Uterus (tissue), 4 donors: Measurements from ENCODE around the gene ZNF513. TPM values are rescaled to one million over a fixed set of nuclear protein-coding genes. Genes with fewer than 3 reads are reported as not detected.

Experiments
- DNase-seq, 2 donors: peaks; one replicate each; pipeline ENCODE4 v3.0.0-alpha.2; 2019 to 2020
- H3K27ac ChIP-seq, 2 donors: fragments of 200-600 bp; sonication (generic); 1 replicate in 1 of 2; 2 replicates in 1 of 2; pipeline ENCODE4 v1.5.1; 2016 to 2018
- H3K27me3 ChIP-seq, 2 donors: fragments of 200-600 bp; sonication (generic); one replicate each; pipeline ENCODE4 v1.5.1; 2018 to 2019; ENCODE audit warnings: control low read depth in 1 of 2
- H3K36me3 ChIP-seq, 2 donors: fragments of 200-600 bp; sonication (generic); one replicate each; pipeline ENCODE4 v1.5.1; 2019; ENCODE audit warnings: control low read depth in 1 of 2
- H3K4me1 ChIP-seq, 2 donors: fragments of 200-600 bp; sonication (generic); one replicate each; pipeline ENCODE4 v1.5.1; 2018 to 2019; ENCODE audit warnings: control low read depth in 1 of 2
- H3K4me3 ChIP-seq, 2 donors: fragments of 200-600 bp; sonication (generic); 1 replicate in 1 of 2; 2 replicates in 1 of 2; pipeline ENCODE4 v1.5.1; 2018 to 2019; ENCODE audit warnings: mild to moderate bottlenecking in 1 of 2
- H3K9me3 ChIP-seq, 2 donors: fragments of 200-600 bp; sonication (generic); one replicate each; pipeline ENCODE4 v1.5.1; 2019; ENCODE audit warnings: control low read depth in 1 of 2
- POLR2A ChIP-seq, 2 donors: fragments of 450-650 bp; IDR thresholded peaks; one replicate each; pipeline ENCODE4 v1.6.1; 2016; ENCODE audit warnings: antibody characterized with exemption in 2 of 2, mild to moderate bottlenecking in 1 of 2, moderate library complexity in 1 of 2
- intact Hi-C: fragments of 100-400 bp; cut with DNase I; formaldehyde crosslinking; loops from one replicate; pipeline ENCODE4 v1.15.1; 2023; ENCODE audit warnings: low total_unique reads
- total RNA-seq, 4 donors: library from RNA; depleted of rRNA in 3 of 4; stranded (reverse); fragments of >200 nt in 3 of 4; gene quantifications; one replicate each; pipeline versions ENCODE4 v1.1.0 to v1.2.4, GENCODE V29; 2014 to 2023
- TF ChIP-seq, protein P1 (sequence below), 4 experiments: fragments of 200-600 bp in 2 of 4; fragments of 450-650 bp in 2 of 4; sonication (generic) in 2 of 4; IDR thresholded peaks; one replicate each; pipeline ENCODE4 v1.5.1; 2016 to 2019; ENCODE audit warnings: antibody characterized with exemption in 4 of 4, mild to moderate bottlenecking in 2 of 4, moderate library complexity in 1 of 4
- donor health status: DM: yes; HTN: yes; CAD: no.

The ZNF513 gene
- total RNA-seq, 4 donors from 2014 or later, result 0.88 to 16.1 (median 12.0) TPM

DNA sequence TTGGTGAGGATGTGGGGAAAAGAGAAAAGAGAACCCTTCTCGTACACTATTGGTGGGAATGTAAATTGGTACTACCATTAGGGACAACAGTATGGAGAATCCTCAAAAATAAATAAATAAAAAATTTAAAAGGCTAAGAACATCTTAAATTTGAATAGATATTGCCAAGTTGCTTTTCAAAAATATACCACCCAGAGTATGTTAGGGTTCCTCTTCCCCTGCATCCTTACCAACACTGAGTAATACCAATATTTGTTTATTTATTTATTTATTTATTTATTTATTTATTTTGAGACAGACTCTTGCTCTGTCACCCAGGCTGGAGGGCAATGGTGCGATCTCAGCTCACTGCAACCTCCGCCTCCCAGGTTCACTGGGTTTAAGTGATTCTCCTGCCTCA is 42.4 kb upstream of the ZNF513 start:
- Histone ChIP-seq H3K9me3 (no peaks in the 10 kb centered on the region), H3K36me3 (no peaks in the 10 kb centered on the region), H3K4me3 (no peak overlapping the region), H3K27ac (no peak overlapping the region), H3K4me1 (no peaks in the 10 kb centered on the region), H3K27me3 (no peaks in the 10 kb centered on the region)
- intact Hi-C loops, result no loop called here
- DNase-seq, result no peak
- TF ChIP-seq POLR2A (IDR thresholded peaks at IDR 0.05), result no peak
- TF ChIP-seq, protein P1, sequence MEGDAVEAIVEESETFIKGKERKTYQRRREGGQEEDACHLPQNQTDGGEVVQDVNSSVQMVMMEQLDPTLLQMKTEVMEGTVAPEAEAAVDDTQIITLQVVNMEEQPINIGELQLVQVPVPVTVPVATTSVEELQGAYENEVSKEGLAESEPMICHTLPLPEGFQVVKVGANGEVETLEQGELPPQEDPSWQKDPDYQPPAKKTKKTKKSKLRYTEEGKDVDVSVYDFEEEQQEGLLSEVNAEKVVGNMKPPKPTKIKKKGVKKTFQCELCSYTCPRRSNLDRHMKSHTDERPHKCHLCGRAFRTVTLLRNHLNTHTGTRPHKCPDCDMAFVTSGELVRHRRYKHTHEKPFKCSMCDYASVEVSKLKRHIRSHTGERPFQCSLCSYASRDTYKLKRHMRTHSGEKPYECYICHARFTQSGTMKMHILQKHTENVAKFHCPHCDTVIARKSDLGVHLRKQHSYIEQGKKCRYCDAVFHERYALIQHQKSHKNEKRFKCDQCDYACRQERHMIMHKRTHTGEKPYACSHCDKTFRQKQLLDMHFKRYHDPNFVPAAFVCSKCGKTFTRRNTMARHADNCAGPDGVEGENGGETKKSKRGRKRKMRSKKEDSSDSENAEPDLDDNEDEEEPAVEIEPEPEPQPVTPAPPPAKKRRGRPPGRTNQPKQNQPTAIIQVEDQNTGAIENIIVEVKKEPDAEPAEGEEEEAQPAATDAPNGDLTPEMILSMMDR (IDR thresholded peaks at IDR 0.05), result no peak

DNA sequence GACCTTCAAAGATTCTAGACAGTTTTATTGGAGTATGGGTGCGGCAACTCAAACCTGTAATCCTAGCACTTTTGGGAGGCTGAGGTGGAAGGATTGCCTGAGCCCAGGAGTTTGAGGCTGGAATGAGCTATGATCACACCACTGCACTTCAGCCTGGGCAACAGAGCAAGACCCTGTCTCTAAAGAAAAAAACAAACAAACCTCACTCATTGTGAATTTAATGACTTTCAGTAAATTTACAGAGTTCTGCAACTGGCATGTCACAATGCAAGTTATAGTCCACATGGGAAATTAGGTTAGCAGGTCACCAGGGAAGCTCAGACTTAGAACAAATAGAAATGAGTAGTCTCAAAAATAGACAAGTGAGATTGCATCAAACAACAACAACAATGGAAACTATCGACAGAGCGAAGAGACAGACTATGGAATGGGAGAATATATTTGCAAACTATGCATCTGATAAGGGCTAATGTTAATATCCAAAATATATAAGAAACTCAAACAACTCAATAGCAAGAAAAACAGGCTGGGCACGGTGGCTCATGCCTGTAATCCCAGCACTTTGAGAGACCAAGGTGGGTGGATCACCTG is 41.2 kb upstream of the ZNF513 start:
- TF ChIP-seq POLR2A (IDR thresholded peaks at IDR 0.05), result no peak
- TF ChIP-seq, protein P1 (IDR thresholded peaks at IDR 0.05), result no peak
- Histone ChIP-seq H3K9me3 (no peaks in the 10 kb centered on the region), H3K27me3 (no peaks in the 10 kb centered on the region), H3K36me3 (no peaks in the 10 kb centered on the region), H3K4me1 (no peaks in the 10 kb centered on the region), H3K4me3 (no peak overlapping the region), H3K27ac (no peak overlapping the region)
- no peak for DNase-seq
- intact Hi-C loops, result no loop called here

DNA sequence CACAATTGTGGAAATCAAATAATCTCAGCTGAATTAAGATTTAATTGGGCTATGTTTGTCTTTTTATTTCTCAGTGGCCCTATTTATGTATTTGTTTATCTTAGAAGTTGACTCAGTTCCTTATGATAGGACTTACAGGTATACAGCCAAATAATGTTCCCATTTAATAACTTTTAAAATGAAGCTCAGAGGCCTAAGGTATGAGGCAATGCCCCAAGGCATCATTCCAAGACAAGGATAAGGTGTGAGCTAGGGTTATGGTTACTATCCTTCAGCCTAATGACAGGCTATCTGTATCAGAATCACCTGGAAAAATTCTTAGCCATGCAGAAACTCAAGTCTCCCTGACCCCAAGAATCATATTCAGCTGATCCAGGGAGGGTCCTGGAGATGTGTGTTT is 40.5 kb upstream of the ZNF513 start:
- no peak overlapping the region for H3K4me3 ChIP-seq
- intact Hi-C loops, result no loop called here
- no peaks in the 10 kb centered on the region for H3K4me1 ChIP-seq
- no peaks in the 10 kb centered on the region for H3K27me3 ChIP-seq
- no peak for TF ChIP-seq POLR2A (IDR thresholded peaks at IDR 0.05)
- TF ChIP-seq, protein P1 (IDR thresholded peaks at IDR 0.05), result no peak
- no peaks in the 10 kb centered on the region for H3K9me3 ChIP-seq
- H3K27ac ChIP-seq, result no peak overlapping the region
- DNase-seq, result no peak
- H3K36me3 ChIP-seq, result no peaks in the 10 kb centered on the region

DNA sequence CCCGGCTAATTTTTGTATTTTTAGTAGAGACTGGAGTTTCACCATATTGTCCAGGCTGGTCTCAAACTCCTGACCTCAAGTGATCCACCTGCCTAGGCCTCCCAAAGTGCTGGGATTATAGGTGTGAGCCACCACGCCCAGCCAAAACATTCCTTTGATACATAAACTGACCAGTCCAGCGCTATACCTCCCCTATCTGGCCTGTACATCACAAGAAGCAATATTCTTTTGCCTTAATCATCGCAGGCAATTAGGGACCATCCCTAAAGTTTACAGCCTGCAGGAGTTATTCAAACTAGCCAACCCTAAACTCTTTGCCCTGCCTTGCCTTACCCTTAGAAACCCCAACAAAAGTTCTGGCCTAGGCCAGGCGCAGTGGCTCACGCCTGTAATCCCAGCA is 35.6 kb upstream of the ZNF513 start:
- Histone ChIP-seq H3K9me3 (no peaks in the 10 kb centered on the region), H3K4me3 (no peak overlapping the region), H3K36me3 (no peaks in the 10 kb centered on the region), H3K27me3 (no peaks in the 10 kb centered on the region), H3K4me1 (no peaks in the 10 kb centered on the region), H3K27ac (no peak overlapping the region)
- intact Hi-C loops, result no loop called here
- TF ChIP-seq POLR2A (IDR thresholded peaks at IDR 0.05), result no peak
- TF ChIP-seq, protein P1 (IDR thresholded peaks at IDR 0.05), result no peak
- DNase-seq, result no peak

DNA sequence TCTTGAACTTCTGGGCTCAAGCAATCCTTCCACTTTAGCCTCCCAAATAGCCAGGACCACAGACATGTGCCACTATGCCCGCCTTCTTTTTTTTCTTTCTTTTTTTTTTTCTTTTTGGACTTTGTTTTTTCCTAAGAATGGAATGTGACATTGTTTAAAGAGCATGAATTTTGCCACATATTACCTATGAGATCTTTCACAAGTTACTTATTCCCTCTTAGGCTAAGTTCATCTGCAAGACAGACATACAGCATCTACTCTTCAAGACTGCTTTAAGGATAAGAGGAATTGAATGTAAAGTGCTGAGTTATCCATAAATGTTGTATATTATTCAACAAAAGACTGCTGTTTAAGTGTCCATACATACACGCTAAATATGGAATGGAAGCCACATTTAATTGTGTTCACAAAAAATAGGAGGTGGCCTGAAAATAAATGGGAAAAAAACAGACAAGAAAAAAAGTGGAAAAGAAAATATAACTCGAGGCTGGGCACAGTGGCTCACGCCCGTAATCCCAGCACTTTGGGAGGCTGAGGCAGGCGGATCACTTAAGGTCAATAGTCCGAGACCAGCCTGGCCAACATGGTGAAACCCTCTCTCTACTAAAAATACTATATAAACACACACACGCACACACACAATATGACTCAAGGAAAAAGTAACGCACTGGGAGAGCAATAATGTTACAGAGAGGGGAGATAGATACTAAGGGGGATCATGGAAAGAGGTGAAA is 32.1 kb upstream of the ZNF513 start:
- Histone ChIP-seq H3K36me3 (no peaks in the 10 kb centered on the region), H3K9me3 (no peaks in the 10 kb centered on the region), H3K27ac (no peak overlapping the region), H3K27me3 (no peaks in the 10 kb centered on the region), H3K4me1 (peaks cover 4 to 9% of the 10 kb centered on the region in 2 donors), H3K4me3 (no peak overlapping the region)
- TF ChIP-seq, protein P1 (IDR thresholded peaks at IDR 0.05), result no peak
- no peak for TF ChIP-seq POLR2A (IDR thresholded peaks at IDR 0.05)
- intact Hi-C loops, result no loop called here
- no peak for DNase-seq
